Gastrocnemius medialis (tissue), 4 donors: Measurements from ENCODE around the gene GARIN3. TPM values are rescaled to one million over a fixed set of nuclear protein-coding genes. Genes with fewer than 3 reads are reported as not detected.

Source experiments
- ATAC-seq, 2 donors: fragments of 150-250 bp; one replicate each; pipeline ENCODE4 v1.9.1; 2016
- DNase-seq, 2 donors: peaks; one replicate each; pipeline ENCODE4 v3.0.0-alpha.2; 2019
- H3K27ac ChIP-seq, 4 donors: fragments of 200-600 bp; sonication (generic); 1 replicate in 1 of 4; 2 replicates in 3 of 4; pipeline ENCODE4 v1.5.1; 2016 to 2018; ENCODE audit warnings: mild to moderate bottlenecking in 2 of 4, moderate library complexity in 1 of 4
- H3K27me3 ChIP-seq, 3 donors: fragments of 200-600 bp; sonication (generic) in 2 of 3; 1 replicate in 1 of 3; 2 replicates in 2 of 3; pipeline versions ENCODE4 v1.5.1 to v1.6.0; 2016 to 2019; ENCODE audit warnings: mild to moderate bottlenecking in 1 of 3, moderate library complexity in 1 of 3
- H3K36me3 ChIP-seq, 2 donors: fragments of 200-600 bp; sonication (generic) in 1 of 2; one replicate each; pipeline ENCODE4 v1.5.1; 2017 to 2018
- H3K4me1 ChIP-seq, 2 donors: fragments of 200-600 bp; sonication (generic) in 1 of 2; one replicate each; pipeline ENCODE4 v1.5.1; 2016 to 2017; ENCODE audit warnings: mild to moderate bottlenecking in 2 of 2
- H3K4me3 ChIP-seq, 4 donors: fragments of 200-600 bp; sonication (generic) in 3 of 4; 1 replicate in 1 of 4; 2 replicates in 3 of 4; pipeline ENCODE4 v1.5.1; 2016 to 2019; ENCODE audit warnings: mild to moderate bottlenecking in 2 of 4
- H3K9me3 ChIP-seq, 3 donors: fragments of 200-600 bp; sonication (generic) in 2 of 3; 1 replicate in 1 of 3; 2 replicates in 2 of 3; pipeline ENCODE4 v1.5.1; 2016 to 2019
- POLR2A ChIP-seq, 2 donors: fragments of 450-650 bp; IDR thresholded peaks; one replicate each; pipeline ENCODE4 v1.6.1; 2017; ENCODE audit warnings: antibody characterized with exemption in 2 of 2, mild to moderate bottlenecking in 2 of 2, moderate library complexity in 2 of 2
- in situ Hi-C, 4 donors: fragments of 200-750 bp; cut with MboI; loops; one replicate each; pipeline versions ENCODE4 v1.15.0 to v1.8.0; 2017; ENCODE audit warnings: low sequenced_read_pairs in 4 of 4
- intact Hi-C: fragments of 100-400 bp; cut with DNase I; formaldehyde crosslinking; loops from one replicate; pipeline ENCODE4 v1.15.1; 2023; ENCODE audit warnings: low total_unique reads
- total RNA-seq, 4 donors: library from RNA; depleted of rRNA; stranded (reverse); fragments of >200 nt; gene quantifications; one replicate each; pipeline versions ENCODE4 v1.1.0 to v1.2.3, GENCODE V29; 2016
- TF ChIP-seq, protein P1 (sequence below), 5 experiments: fragments of 450-650 bp in 3 of 5; fragments of 200-600 bp in 2 of 5; sonication (generic) in 2 of 5; IDR thresholded peaks in 4 of 5; conservative IDR thresholded peaks in 1 of 5; 1 replicate in 4 of 5; 2 replicates in 1 of 5; pipeline ENCODE4 v1.5.1; 2016 to 2019; ENCODE audit warnings: antibody characterized with exemption in 5 of 5, mild to moderate bottlenecking in 3 of 5, moderate library complexity in 3 of 5

Gene GARIN3
- total RNA-seq: not detected

DNA sequence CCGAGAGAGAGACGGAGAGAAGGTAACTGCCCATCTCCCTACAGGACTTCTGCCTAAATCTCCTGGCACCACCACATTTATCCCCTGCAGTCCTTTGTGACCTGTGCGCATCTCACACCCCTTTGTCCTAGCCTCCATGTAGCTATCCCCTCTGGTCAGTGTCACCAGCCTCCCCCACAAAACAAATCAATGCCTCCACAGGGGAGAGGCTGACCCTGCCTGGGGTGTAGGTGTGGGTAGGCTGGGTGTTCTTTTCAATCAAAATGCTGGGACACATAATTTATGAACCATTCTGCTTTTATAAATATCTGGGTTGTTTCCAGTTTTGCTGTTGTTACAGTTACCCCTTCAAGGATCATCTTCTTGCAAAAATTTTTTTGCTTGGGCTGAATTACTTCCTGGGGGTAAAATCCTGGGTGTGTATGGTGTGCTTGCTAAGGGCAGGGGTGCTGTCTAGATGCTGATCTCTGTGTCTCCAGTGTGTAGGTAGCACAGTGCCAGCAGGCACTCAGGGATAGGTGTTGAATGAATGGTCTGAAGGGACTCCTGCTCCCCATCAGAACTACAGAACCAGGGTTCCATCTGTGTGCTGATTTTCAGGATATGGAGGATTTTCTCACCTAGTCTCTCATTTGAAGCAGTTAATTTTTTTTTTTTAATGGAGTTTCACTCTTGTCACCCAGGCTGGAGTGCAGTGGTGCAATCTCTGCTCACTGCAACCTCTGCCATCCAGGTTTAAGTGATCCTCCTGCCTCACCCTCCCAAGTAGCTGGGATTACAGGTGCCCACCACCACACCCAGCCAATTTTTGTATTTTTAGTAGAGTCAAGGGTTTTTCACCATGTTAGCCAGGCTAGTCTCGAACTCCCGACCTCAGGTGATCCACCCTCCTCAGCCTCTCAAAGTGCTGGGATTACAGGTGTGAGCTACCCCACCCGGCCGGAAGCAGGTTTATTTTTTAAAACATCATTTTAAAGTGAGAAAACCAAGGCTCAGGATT is at the start of gene GARIN3:
TSS of gene GARIN3 (minus strand) at position 51 of the 1,000 bp plus-strand sequence. CDS start 96 bp downstream, outside the sequence.
- no peak for ATAC-seq

DNA sequence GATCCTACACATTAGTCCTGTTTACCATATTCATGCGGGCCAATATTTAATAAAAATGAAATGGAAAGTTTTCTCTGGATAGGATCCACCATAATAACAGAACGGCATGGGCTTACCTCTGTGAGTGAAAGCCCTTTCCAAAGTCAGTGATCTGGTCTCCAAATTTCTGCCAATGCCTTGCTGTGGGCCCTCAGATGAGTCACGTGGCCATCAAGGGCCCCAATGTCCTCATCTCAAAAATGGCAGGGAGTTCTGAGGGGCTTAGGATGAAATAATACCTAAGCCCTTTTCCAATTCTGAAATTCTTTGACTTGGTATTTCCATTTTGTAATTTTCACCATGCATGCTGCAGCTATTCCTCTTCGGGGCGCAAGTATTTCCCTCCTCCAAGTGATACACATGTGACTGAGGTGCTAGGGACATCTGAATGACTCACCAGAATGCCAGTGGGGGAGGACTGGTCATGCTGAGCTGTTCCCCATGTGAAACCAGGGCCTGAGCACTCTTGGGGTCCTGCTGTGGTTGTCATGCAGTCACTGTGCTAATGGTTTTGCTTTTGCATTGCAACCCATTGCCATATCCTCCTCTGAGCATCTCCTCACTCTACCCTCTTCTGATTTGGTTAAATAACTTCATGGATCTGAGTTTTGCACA is 49.6 kb upstream of the GARIN3 start:
- no peaks in the 10 kb centered on the region for H3K36me3 ChIP-seq
- H3K27ac ChIP-seq: no peak overlapping the region
- H3K27me3 ChIP-seq: no peaks in the 10 kb centered on the region
- TF ChIP-seq POLR2A (IDR thresholded peaks at IDR 0.05): no peak
- TF ChIP-seq, protein P1, sequence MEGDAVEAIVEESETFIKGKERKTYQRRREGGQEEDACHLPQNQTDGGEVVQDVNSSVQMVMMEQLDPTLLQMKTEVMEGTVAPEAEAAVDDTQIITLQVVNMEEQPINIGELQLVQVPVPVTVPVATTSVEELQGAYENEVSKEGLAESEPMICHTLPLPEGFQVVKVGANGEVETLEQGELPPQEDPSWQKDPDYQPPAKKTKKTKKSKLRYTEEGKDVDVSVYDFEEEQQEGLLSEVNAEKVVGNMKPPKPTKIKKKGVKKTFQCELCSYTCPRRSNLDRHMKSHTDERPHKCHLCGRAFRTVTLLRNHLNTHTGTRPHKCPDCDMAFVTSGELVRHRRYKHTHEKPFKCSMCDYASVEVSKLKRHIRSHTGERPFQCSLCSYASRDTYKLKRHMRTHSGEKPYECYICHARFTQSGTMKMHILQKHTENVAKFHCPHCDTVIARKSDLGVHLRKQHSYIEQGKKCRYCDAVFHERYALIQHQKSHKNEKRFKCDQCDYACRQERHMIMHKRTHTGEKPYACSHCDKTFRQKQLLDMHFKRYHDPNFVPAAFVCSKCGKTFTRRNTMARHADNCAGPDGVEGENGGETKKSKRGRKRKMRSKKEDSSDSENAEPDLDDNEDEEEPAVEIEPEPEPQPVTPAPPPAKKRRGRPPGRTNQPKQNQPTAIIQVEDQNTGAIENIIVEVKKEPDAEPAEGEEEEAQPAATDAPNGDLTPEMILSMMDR (IDR thresholded peaks at IDR 0.05 in 4 of 5, conservative IDR thresholded peaks at IDR 0.05 in 1 of 5): no peak
- H3K4me3 ChIP-seq: no peak overlapping the region
- no peaks in the 10 kb centered on the region for H3K4me1 ChIP-seq
- intact Hi-C loops (no loop called here), in situ Hi-C loops (no loop called here)
- DNase-seq (no peak), ATAC-seq (no peak)
- H3K9me3 ChIP-seq: no peaks in the 10 kb centered on the region

More for the DNA sequence above, at the start of gene GARIN3:
- Histone ChIP-seq H3K36me3 (no peaks in the 10 kb centered on the region), H3K4me1 (no peaks in the 10 kb centered on the region), H3K27me3 (no peaks in the 10 kb centered on the region), H3K9me3 (no peaks in the 10 kb centered on the region), H3K4me3 (no peak within 1 kb of the TSS), H3K27ac (no peak within 1 kb of the TSS)
- intact Hi-C loops: no loop called here
- no peak for DNase-seq
- in situ Hi-C loops: no loop called here
- TF ChIP-seq, protein P1 (IDR thresholded peaks at IDR 0.05 in 4 of 5, conservative IDR thresholded peaks at IDR 0.05 in 1 of 5): no peak
- TF ChIP-seq POLR2A (IDR thresholded peaks at IDR 0.05): no peak

DNA sequence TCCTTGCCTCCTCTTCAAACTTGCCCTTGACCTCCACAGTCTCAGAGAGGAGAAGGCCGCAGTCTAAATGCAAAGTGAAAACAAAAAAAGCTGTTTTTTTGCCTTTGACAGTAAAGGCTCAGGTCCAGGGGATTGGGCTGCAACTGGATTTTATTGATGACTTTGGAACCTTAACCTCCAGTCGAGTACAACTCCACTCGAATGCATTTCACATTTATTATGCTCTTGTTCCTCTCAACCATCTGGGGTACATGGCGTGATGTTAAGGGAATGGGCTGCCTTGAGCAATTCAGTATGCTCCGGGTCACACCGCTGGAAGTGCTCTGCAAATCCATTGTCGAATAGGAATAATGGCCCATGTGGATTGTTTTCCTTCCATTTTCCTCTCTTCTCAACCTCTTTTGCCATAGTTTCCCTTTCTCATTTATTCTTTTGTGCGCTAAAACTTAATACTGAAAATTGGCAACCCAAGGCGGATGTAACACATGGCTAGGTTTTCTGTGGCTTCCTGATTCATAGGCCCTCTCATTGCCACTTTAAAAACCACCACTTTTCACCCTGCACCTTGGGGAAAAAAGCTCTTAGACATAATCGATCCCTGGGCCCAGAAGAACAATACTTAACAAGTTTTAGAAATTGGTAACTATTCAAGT is 48.9 kb upstream of the GARIN3 start:
- H3K27me3 ChIP-seq: no peaks in the 10 kb centered on the region
- DNase-seq (no peak), ATAC-seq (no peak)
- no peak overlapping the region for H3K27ac ChIP-seq
- H3K36me3 ChIP-seq: no peaks in the 10 kb centered on the region
- H3K9me3 ChIP-seq: no peaks in the 10 kb centered on the region
- in situ Hi-C loops: no loop called here
- H3K4me3 ChIP-seq: no peak overlapping the region
- no peak for TF ChIP-seq POLR2A (IDR thresholded peaks at IDR 0.05)
- TF ChIP-seq, protein P1 (IDR thresholded peaks at IDR 0.05 in 4 of 5, conservative IDR thresholded peaks at IDR 0.05 in 1 of 5): no peak
- H3K4me1 ChIP-seq: no peaks in the 10 kb centered on the region
- intact Hi-C loops: no loop called here

DNA sequence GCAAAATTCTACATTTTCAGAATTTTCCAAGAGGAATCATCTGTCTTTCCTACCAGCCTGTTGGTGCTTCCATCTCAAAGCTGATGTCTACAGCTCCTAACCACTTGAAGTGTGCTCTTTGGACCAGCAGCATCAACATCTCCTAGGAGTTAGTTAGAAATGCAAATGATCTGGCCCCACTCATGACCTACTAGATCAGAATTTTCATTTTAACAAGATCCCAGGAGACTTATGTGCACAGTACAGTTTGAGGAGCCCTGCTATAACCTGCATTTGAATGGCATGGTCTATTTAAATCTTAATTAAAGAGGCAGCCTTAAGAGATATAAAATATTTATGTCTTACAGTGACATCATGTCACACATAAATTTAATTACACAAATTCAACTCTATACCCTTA is 48.4 kb upstream of the GARIN3 start:
- no peak overlapping the region for H3K4me3 ChIP-seq
- H3K4me1 ChIP-seq: no peaks in the 10 kb centered on the region
- no peaks in the 10 kb centered on the region for H3K27me3 ChIP-seq
- DNase-seq (no peak), ATAC-seq (no peak)
- intact Hi-C loops (no loop called here), in situ Hi-C loops (no loop called here)
- no peaks in the 10 kb centered on the region for H3K9me3 ChIP-seq
- TF ChIP-seq, protein P1 (IDR thresholded peaks at IDR 0.05 in 4 of 5, conservative IDR thresholded peaks at IDR 0.05 in 1 of 5): no peak
- no peak for TF ChIP-seq POLR2A (IDR thresholded peaks at IDR 0.05)
- no peak overlapping the region for H3K27ac ChIP-seq
- H3K36me3 ChIP-seq: no peaks in the 10 kb centered on the region
